ENCODE data around the gene CC2D2B.
A peak's percentile ranks its signal among the peaks of the same experiment; 100 is the strongest.
"Not testable (repeated sequence)": the region's sequence is repeated elsewhere in the genome, so short reads cannot be mapped to it uniquely, and the experiment has no call there.

Gene CC2D2B

DNA sequence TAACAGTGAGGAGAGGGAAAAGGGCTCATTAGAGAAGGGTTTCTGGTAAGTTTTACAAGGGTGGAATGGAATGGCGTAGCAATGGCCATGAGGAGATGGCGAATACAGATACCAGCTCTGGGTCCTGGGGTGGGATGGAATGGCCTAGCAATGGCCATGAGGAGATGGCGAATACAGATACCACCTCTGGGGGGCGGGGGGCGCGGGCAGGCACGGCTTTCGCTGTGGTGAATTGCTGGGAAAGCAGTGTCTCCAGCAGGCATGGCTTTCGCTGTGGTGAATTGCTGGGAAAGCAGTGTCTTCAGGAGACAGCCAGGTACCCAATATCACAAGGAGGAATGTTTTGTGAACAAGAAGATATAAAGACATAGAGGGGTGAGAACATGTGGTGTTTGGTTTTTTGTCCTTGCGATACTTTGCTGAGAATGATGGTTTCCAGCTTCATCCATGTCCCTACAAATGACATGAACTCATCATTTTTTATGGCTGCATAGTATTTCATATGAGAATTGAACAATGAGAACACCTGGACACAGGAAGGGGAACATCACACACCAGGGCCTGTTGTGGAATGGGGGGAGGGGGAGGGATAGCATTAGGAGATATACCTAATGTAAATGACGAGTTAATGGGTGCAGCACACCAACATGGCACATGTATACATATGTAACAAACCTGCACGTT lies 1.7 kb upstream of the CC2D2B start:
- DNase-seq (ENCODE audit: low read depth): not testable (repeated sequence)

DNA sequence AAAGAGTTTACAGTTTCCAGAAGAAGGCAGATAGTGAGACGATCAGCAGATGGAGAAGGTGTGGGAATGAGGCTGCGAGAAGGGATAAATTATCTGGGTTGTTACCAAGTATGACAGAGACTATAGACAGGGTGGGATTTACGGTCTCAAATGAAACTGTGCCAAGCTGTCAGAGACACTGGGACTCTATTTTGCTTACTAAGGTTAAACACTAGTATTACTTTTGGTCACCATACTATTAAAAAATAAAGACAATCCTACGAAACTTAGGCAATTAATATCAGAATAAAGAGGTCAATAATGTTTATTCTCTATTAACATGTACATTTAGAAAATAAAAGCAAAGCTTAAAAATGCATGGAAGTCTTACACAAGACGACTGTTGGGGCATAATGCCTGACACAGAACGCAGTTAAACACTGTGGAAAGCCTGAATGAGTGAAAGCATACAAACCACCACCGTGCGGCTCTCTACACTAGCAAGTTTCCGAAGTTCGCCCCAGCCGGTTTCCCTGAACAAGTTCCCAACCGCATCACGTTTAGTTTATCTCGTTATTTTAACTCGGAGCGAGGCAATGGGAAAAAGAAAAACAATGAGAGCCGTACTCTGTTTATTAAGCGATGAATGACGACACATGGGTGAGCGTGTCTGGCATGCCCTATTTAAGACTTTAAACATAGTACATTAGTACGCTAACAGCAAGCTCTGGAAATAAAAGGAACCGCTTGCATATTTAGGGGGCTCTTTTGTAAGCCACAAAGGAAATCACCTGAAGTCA lies 909 bp upstream of the CC2D2B start:
- peak; percentile 7 for DNase-seq (ENCODE audit: low read depth)

DNA sequence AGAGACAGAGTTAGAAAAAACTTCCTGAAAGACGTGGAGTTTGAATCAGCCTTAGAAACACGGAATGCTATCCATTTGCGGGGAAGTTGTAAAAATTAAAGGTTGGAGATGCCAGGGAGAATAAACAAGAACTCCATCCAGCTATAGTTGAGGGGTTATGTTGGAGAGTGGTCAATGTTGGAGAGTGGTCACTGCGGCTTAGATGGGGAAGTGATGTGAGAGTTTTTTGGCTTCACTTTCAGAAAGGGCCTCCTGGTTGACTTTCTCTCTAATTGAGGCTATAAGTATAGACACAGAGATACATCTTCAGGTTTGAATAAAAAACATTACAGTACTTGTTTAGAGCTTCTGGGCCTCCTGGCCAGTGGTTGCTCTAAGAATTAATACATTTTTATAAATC lies 675 bp downstream of the CC2D2B start:
- no peak for DNase-seq (ENCODE audit: low read depth)

DNA sequence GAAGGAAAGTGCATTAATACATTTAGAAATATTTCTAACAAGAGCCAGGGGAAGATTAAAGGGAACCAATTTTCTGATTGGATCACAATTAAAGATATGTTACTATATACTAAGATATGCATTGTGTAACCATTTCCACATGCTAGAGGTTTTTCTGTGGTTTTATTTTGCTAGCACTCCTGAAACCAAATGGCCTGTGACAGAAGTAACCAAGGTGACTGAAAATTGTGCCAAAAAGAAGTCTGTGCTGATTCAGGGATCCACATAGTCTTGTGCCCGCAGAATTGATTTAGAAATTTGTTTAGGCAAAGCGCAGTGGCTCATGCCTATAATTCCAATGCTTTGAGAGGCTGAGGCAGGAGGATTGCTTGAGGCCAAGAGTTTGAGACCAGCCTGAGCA lies 1.8 kb downstream of the CC2D2B start:
- DNase-seq (ENCODE audit: low read depth): no peak

DNA sequence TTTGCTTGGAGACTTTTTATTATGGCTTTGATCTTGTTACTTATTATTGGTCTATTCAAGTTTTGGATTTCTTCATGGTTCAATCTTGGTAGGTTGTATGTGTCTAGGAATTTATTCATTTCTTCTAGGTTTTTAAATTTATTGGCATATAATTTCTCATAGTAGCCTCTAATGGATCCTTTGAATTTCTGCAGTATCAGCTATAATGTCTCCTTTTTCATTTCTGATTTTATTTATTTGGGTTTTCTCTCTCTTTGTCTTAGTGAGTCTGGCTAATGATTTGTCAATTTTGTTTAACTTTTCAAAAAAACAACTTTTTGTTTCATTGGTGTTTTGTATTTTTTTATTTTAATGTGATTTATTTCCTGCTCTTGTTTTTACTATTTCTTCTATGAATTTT lies 8.3 kb downstream of the CC2D2B start:
- not testable (repeated sequence) for DNase-seq (ENCODE audit: low read depth)

DNA sequence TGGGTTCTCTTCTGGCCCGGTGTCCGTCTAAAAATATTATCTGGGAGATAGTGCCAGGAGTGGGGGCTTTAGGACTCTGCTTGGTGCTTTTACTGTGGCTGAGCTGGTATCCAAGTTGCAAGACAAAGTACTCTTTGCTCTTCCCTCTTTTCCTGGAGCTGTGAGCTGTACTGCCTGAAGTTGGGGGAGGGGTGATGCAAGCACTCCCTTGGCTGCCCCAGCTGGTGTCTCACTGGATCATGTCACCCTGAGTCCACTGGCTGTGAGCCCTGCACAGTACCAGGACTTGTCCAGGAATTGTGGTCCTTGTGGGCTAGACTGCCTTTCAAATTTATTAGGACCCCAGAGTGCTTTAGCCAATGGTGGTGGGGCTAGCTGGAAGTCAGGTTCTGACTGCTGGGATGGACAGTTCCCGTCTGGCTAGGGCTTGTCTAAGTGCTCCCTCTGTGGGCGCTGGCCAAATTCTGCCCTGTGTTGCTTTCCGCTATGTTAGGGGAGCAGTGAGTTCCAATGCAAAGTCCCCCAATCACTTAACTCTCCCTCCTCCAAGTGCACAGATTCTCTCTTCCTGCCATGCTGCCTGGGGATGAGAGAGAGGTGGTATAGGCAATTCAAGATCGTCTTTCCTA lies 13.1 kb downstream of the CC2D2B start:
- DNase-seq (ENCODE audit: low read depth): no peak

DNA sequence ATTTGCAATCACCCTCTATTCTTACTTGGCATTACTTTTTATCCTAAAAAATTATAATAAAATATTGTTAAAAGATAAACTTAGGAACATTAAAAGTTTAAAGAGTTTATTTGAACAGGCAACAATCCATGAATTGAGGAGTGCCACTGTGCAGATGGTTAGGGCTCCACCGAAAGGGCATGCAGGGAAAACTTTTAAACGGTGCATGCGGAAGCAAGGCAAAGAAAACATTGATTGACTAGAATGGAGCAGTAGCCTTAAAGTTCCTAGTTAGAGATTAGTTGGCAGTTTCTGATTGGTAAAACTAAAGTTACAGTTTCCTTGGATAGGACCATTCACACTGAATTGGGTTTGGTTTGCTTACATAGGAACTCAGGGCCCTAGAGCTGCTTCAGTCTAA lies 17.3 kb downstream of the CC2D2B start:
- no peak for DNase-seq (ENCODE audit: low read depth)

DNA sequence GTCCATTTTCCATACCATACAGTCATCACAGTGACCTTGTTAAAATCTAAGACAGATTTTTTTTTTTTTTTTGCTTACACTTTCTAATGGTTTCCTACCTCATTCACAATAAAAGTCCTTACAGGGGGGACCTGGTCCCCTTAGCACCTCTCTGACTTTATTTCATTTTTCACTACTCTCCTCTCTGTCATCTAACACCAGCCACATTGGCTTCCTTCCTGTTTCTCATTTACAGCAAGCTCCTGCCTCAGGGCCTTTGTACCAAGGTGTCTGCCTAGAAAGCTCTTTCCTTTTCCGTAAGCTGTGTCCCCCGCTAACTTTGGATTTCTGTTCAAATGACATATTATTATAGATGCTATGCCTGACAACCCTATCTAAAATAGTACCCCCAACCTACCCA lies 27.7 kb downstream of the CC2D2B start:
- DNase-seq (ENCODE audit: low read depth): no peak

DNA sequence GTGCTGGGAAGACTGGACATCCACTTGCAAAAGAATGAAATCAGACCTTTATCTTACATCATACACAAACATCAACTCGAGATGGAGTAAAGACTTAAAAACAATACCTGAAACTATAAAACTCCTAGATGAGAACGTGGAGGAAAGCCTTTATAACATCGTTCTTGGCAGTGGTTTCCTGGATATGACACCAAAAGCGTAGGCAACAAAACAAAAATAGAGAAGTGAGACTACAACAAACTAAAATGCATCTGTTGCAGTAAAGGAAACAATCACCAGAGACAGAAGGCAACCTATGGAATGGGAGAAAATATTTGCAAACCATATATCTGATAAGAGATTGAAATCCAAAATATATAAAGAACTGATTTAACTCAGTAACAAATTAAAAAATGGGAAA lies 33.3 kb downstream of the CC2D2B start:
- DNase-seq (ENCODE audit: low read depth): no peak

DNA sequence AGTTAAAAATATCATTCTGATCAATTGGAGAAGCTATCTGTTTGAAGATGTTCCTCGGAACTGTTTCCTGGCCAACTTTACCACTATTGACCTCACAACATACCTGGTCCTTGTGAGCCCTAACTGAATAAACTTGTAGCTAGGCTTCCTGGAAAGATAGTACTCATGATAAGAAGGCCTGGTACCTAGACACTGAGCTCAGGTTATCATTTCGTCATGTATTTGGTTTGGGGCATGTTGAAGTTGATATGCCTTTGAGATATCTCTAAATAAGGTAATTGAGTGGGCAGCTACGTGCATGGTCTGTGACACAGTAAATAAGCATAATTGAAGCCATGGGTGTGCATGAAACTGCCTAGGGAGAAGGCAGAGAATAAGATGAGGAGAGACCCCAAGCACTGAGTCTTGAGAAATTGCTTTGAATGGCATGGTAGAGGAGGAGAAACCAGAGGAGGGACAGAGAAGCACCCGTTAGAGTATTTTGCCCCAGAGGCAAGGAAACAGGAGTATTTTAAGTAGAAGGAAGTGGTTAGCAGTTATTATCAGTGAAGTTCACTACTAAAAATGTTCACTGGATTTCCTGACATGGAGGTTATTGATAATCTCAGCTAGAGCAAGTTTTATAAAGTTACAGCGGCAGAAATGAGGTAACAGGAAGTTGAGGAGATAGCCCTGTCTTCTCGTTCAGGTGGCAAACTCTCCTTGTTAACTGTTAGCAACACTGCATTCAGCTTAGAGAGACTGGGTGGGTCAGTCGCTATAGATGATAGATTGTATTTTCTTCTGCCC lies 55.6 kb downstream of the CC2D2B start:
- DNase-seq (ENCODE audit: low read depth): no peak

DNA sequence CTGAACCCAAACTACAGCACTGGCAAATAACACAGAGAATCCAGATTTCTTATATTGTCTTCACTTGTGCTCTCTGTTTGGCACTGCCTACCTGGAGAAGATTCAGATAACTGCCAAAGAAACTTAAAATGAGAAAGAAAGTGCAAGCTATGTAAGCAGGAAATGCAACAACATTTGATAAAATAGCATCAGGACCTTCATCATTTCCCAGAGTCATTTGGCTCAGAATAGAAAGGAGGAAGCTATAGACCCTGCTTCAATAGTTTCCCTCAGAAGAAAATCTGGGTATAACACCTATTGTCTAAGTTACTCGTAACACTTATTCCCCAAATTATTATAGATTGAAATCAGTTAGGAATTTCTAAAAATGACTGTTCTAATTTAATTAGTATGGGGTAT lies 56.2 kb downstream of the CC2D2B start:
- DNase-seq (ENCODE audit: low read depth): no peak

DNA sequence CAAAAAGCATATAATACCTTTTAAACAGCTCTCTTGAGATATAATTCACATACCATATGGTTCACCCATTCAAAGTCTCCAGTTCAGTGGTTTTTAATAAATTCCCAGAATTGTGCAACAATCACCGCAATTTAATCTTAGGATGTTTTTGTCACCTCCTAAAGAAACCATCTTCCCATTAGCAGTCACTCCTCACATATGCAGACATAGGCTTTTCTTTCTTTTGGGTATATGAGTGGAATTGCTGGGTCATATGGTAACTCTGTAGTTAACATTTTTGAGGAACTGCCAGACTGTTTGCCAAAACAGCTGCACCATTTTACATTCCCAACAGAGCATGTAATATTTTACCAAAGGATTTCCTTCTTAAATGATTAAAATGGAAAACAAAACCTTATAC lies 57.0 kb downstream of the CC2D2B start:
- DNase-seq (ENCODE audit: low read depth): no peak

DNA sequence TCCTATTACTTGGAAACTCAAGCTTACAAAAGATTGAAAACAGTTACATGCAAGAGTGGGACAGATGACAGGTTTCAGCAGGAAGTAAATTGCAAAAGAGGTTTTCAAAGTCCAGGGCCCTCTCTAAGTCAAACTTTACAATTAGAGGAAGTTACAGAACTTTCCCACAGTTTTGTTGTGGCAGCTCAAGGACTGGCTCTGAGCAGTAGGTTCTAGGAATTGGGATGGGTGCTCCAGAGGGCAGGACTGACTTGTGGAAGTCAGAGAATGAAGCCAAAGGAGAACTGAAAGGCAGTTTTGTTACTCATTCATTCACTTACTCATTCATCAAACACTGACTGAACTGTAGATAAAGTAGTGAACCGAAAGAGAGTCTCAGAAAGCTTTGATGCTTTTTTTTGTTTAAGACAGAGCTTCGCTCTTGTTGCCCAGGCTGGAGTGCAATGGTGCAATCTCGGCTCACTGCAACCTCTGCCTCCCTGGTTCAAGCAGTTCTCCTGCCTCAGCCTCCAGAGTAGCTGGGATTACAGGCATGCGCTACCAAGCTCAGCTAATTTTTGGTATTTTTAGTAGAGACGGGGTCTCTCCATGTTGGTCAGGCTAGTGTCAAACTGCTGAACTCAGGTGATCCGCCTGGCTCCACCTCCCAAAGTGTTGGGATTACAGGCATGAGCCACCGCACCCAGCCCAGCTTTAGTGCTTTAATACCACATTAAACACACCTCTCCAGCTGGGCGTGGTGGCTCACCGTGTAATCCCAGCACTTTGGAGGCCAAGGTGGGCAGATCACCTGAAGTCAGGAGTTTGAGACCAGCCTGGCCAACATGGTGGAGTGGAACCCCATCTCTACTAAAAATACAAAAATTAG lies 68.8 kb downstream of the CC2D2B start:
- DNase-seq (ENCODE audit: low read depth): no peak

DNA sequence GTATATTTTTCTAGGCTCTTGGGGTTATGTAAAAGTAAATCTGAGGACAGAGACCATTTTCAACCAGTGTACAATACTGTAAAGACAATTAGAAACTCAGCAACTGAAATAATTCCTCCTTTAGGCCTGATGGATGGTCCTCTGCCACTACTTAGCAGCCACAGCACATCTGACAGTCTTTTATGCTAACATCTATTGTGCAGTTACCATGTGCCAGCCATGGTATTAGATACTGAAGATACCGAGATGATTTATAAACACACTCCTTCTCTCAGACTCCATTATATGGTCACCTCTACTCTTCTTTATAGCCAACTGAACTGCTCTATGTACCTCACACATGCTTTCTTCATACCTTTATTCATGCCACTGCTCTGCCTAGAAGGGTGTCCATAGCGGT lies 74.4 kb downstream of the CC2D2B start:
- DNase-seq (ENCODE audit: low read depth): no peak

DNA sequence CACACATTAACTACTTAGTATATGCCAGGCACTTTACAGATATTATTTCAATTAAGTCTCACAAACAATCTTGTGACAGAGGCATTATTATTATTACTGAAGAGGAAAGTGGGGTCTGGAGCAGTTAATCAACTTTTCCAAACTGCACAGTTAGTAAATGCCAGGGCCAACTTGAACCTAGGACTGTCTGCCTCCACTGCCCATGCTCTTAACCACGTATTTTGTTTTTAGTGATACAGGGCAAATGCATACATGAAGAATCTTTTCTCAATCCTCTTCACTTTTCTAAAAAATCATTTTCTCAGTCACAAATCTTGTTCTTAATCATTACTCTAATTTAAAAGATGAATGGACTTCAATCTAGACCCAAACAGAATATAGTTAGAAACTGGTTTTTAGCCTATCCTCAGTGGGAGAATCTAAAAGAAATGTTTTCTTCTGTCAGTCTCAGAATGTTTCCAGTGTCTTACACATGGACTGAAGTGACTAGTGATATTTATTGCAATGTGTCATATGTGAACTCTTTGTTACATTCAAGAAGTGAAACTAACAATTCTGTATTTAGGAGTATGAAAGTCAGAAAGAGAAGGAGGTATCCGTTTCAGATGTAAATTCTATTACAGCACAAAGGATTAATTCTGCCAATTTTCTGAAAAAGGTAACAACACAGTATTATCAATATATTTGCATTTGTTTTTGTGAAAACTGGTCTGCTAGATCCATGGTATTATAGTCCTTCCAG lies 80.1 kb downstream of the CC2D2B start:
- no peak for DNase-seq (ENCODE audit: low read depth)

DNA sequence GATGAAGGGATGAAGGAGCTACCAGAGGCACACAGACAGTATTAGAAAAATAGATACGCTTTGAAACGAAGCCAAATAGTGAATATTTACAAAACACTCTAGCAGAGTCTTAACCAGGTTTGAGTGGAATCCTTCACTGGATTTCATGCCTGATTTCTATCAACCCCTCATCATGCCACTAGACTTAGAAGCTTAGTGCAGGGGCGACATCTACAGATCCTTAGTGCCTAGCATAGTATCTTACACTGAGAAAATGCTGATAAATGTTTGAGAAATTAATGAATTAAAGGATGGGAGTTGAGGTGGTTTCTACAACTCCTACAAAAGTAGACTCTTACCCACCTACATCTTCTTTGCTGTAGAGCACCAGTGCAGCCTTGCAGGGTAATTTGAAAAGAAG lies 80.9 kb downstream of the CC2D2B start:
- DNase-seq (ENCODE audit: low read depth): no peak

DNA sequence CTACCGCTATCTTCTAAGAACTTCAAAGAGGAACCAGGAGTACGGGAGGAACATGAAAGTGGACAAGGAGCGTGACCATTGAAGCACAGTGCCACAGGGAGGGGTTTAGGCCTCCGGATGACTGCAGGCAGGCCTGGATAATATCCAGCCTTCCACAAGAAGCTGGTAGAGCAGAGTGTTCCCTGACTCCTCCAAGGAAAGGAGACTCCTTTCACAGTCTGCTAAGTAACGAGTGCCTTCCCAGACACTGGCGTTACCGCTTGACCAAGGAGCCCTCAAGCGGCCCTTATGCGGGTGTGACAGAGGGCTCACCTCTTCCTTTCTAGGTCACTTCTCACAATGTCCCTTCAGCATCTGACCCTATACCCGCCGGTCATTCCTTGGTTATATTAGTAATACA lies 86.6 kb downstream of the CC2D2B start:
- not testable (repeated sequence) for DNase-seq (ENCODE audit: low read depth)

DNA sequence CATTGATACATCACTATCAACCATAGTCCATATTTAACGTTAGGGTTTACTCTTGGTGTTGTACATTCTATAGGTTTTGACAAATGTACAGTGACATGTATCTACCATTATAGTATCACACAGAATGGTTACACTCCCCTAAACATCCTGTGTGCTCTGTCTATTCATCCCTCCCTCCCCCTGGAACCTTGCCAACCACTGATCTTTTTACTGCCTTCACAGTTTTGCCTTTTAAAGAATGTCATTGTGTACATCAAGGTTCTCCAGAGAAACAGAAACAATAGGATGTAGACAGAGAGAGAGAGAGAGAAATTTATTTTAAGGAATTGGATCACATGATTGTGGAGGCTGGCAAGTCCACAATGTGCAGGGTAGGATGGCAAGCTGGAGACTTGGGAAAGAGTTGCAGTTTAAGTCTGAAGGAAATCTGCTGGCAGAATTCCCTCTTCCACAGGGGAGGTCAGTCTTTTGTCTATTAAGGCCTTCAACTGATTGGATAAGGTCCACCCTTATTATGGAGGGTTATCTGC lies 90.5 kb downstream of the CC2D2B start:
- DNase-seq (ENCODE audit: low read depth): no peak

DNA sequence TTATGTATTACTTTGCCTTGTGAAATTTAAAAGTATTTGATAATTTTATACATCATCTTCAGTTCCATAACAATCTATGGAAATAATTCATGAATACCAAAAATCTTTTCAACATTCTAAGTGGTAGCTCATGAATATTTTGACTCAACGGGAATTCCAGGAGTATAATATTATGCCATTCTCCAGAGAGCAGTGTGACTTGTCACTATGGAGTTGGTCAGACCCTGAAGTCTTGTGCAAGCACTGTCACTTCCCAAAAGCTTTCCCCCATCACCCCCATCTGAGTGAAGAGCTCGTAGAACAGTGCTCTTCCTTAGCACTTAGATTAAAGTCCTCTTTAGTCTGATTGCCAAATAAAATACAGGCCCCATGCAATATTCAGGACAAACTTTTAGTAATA lies 106.2 kb downstream of the CC2D2B start:
- no peak for DNase-seq (ENCODE audit: low read depth)

DNA sequence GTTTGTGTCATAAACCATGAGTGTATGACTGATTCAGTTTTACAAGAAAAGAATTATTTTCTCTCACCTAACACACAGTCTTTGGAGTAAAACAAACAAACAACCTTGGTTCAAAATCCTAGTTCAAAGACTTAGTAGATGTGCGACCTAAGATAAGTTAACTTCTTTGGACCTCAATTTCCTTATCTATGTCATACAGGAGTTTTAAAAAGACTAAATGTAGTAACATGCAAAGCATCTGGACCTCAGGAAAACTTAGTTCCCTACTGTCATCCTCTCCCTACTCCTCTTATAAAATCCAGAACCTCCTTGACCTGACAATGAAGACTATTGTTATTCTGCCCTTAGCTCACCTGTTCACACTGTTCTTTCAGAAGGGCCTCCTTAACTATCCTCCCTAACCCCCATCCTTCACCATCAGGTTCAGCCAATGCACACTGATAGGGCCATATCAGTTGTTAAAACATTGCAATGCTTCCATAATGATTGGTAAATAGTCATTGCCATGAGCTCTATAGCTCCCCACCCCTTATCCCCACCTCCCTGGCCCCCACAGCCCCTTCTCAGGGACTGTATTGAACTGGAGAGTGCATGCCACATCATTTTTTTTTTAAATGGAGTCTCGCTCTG lies 106.8 kb downstream of the CC2D2B start:
- DNase-seq (ENCODE audit: low read depth): no peak

All from activated T-cell treated with anti-CD3 and anti-CD28 coated beads for 1 hour (primary cell).